GM19328 (cell line): ENCODE data around the gene KEAP1.

Source experiments
- ATAC-seq: cut with Tn5 transposase; IDR thresholded peaks from one replicate; pipeline ENCODE4 v1.9.1; 2021; ENCODE audit warnings: mild to moderate bottlenecking, moderate library complexity; ENCODE audit not compliant: unreplicated experiment

Gene KEAP1

GRCh38 chr19:10452726-10453618, 50.2 kb downstream of the KEAP1 start:
- ATAC-seq = no peak

DNA sequence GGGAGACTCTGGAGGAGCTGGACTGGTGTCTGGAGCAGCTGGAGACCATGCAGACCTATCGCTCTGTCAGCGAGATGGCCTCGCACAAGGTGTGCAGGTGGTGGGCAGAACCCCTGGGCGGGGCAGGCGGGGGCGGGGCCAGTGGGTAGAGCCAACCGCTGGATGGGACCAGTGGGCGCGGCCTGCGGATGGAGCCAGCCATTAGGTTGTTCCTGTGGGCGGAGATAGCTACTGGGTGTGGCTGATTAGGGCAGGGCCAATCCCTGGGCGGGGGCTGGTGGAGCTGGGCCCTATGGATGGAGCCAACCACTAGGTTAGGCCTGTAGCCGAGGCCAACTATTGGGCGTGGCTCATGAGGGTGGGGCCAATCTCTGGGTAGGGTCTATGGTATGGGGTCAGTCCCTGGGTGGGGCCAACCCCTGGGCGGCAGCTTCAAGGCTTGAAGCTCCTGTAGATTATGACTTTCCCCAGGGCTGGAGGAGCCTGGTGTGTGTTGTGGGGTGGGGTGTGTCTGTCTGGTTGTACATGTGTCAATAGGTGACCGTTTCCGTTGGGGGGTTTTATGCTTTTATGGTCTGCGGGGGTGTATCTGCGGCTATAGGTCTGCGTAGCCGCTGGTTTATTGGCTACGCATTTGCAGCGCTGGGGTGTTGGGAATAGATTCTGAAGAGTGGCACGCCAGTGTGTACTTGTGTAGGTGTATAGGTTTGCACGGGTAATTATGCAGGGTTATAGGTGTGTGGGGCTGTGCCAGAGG, 52.1 kb downstream of the KEAP1 start:
- no peak for ATAC-seq

DNA sequence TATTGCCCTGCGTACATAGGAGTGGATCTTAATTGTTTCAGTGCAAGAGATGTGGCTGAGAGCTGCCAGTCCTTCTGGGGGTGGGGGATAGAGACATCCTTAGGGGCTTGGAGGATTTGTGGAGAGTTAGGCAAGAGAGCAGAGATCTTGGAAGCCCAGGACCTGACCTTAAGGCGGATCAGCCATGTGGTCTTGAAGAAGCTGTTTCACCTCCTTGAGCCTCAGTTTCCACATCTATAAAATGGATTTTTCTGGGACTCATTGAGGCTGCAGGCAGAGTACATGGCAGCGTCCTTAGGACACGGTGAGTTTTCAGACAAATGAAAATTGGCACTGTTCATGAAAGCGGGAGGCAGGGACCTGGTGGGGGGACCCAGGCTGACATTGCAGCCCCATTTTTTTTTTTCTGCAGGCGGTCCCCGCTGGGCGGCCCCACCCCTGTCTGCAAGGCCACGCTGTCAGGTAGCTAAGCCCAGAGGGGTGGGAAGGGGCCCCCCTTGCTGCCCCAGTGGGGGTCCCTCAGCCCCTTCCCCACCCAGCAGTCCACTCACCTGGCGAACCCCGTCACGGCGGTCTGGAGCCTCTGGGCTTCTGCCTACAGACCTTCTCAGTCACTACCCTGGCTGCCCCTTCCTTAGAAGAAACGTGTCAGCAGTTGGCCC, 52.8 kb downstream of the KEAP1 start:
- ATAC-seq = no peak

- ATAC-seq = no peak
Measured at GRCh38 chr19:10449037-10449436, 54.1 kb downstream of the KEAP1 start.

- ATAC-seq = no peak
Measured at GRCh38 chr19:10442698-10443097, 60.5 kb downstream of the KEAP1 start.

DNA sequence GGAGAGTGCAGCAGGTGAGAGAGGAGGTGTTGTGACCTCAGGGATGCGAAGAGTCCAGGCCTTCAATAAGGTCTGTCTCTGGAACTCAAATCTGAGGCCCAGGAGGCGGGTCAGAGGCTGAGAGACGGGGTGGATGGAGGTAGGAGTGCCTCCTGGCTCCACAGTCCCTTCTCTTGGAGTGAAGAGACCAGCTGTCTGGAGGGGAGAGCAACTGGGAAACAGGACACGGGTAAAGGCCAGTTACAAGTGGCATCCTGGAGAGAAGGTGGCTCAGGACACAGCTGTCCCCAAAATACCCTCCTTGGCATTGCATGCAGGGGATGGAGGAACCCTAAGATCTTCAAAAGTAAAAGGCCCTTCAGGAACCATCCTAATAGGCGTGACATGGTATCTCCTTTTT, 63.6 kb downstream of the KEAP1 start:
- no peak for ATAC-seq
